ENCODE data around the gene FCN1.

Gene FCN1

DNA sequence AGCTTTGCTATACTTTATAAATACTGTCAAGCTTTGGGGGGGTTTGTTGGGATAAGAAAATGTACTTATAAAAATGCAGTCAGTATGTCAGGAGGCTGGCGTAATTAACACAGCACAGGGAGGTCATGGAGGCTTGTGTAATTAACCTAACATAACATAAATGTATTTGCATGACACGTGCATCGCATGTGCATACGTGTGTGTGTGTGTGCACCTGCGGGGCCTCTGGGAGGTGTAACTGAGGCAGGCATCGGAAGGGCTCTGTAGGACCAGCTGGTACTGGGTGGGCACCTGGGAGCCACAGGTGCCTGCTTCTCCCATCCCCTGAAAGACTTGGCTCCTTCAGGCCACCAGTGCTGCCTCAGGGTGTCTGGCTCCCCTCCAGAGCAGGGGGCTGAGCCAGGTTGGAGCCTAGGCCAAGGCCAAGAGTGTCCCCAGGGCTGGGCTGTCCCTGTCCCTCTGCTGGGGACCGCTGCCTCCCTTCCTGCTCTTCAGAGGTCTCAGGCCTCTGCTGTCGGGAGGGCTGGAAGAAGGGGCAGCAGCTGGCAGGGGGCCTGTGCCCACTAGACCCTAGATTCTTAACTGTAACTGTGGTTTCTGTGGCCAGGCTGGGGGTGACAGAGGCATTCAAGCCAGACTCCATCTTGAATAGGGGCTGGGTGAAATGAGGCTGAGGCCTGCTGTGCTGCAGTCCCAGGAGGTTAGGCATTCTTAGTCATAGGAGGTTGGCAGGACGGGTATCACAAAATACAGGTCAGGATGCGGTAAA is 28.1 kb downstream of the FCN1 start:
- DNase-seq: no peak

DNA sequence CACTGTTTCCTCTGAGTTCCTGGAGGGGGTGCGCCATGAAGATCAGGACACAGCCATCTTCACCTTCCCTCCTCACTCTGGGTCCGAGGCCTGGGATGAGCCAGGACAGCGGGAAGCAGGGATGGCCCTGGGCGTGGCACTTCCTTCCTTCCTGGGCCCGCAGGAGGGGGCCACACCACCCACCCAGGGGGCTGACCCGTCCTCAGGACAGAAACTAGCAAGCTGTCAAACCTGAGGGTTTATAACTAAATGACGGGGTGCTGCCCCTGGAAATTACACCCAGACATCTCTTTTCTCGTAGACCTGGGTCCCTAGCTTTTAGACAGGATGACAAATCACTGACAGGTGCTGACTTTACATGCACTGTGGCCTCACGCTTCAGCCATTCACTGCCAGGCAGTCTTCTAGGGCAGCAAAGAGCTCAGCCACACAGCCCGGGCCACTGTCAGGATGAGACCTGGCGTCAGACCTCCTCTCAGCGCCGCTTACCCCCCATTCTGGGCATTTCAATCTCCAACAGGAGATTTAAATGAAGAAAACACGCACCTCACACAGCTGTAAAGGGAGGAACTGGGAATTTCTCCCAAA is 29.0 kb downstream of the FCN1 start:
- no peak for DNase-seq

GRCh38 chr9:134887686-134888602 is 29.8 kb downstream of the FCN1 start:
- no peak for DNase-seq

- no peak for DNase-seq
Measured at GRCh38 chr9:134887219-134887618, 30.5 kb downstream of the FCN1 start.

DNA sequence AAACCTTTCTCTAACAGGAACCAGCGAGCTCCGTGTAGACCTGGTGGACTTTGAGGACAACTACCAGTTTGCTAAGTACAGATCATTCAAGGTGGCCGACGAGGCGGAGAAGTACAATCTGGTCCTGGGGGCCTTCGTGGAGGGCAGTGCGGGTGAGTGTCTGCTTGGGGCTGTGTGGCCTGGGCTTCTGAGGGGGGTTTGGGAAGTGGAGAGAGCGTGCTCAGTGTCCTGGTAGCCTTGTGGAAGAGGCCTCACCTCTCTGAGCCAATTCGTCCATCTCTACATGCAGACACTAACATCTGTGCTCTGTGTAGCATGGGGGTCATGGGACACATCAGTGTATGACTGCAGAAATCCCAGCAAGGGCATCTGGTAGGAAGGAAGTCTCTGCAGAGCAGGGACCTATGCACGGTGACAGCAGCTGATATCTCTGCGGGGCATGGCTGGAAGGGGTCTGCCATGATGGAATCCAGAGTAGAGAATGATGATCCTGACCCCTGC is 31.2 kb downstream of the FCN1 start:
- DNase-seq: no peak

DNA sequence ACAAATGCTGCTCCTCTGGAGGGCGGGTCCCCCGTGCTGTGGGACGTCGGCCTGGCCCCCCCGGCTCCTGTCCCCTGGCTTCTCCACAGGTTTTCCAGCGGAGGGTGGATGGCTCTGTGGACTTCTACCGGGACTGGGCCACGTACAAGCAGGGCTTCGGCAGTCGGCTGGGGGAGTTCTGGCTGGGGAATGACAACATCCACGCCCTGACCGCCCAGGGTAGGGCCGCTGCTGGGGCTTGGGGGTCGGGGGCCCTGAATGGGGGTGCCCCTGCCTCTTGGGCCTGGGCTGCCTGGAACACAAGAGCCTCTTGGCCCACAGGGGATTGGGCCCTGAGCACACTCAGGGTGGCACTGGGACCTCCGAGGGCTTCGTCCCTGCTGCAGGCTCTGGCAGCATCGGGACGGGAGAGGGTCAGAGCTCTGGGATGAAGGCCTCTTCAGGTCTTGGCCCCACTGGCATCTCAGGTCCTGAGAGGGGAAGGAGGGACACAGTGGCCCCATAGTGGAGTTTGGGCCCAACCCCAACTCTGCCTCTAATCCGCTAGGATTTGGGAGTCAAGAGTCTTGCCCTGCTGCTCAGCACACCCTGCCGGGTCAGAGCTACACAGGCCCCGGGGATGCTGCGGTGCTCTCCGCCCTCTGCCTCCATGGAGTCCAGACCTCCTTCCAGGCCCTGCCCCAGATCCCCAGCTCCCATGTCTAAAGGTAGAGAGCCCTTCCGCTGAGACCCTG is 31.9 kb downstream of the FCN1 start:
- DNase-seq: no peak

GRCh38 chr9:134885001-134885678 is 32.6 kb downstream of the FCN1 start:
- DNase-seq: no peak

GRCh38 chr9:134884492-134884891 is 33.2 kb downstream of the FCN1 start:
- no peak for DNase-seq

DNA sequence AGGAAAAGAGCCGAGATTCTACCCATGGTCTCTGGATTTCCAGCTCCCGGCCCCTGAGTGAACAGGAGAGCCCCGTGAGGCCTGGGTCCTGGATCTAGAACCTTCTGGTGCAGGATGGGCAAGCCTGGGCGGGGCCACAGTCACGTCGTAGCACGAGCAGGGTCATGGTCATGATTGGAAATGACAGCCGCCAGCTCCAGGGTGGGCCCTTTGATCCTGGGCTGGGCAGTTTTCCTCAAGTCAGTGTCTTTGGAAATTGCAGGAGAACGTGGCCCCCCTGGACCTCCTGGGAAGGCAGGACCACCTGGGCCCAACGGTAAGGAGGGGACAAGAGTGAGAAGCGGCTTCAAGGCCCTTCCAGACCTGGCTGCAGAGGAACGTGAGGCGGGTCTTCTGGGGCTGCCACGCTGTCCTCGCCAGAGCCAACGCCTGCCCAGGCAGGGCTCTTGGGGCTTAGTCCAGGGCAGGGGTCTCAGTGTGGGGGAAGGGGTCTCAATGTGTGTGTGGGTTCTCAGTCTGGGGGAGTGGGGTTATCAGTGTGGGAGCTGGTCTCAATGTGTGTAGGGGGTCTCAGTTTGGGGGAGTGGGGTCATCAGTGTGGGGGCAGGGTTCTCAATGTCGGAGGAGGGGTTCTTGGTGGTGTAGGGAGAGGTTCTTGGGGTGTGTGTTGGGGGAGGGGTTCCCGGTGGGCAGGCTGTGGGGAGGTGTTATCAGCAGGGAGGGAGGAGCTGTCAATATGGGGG is 34.5 kb downstream of the FCN1 start:
- DNase-seq: no peak

DNA sequence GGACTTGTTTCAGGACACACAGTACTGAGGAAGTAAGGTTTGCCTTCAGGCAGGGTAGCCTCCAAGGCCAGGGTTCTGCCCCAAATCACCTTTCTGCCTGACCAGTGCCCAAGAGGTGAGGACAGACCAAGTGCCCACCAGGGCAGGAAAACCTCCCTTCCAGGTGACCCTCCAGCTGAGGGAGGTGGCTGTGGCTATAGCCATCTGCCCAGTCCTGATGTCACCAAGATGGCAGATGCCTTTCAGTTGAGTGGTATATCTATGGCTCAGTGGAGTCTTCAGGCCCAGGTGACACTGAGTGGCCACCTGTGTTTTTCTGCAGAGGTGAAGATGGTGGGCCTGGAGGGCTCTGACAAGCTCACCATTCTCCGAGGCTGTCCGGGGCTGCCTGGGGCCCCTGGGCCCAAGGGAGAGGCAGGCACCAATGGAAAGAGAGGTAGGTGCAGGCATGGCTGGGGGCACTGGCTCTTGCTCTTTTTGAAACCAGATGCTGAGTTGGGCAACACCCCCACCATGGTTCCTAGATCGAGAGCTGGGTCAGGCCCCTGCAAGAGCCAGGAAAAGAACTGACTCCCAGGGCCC is 35.4 kb downstream of the FCN1 start:
- DNase-seq: no peak

- no peak for DNase-seq
Measured at GRCh38 chr9:134881313-134881670, 36.4 kb downstream of the FCN1 start.

- DNase-seq: no peak
Measured at GRCh38 chr9:134880484-134881312, 37.0 kb downstream of the FCN1 start, which contains the start of gene FCN2. TSS of gene FCN2 (plus strand) at chr9:134880810. CDS start at chr9:134880822, 12 bp downstream.

DNA sequence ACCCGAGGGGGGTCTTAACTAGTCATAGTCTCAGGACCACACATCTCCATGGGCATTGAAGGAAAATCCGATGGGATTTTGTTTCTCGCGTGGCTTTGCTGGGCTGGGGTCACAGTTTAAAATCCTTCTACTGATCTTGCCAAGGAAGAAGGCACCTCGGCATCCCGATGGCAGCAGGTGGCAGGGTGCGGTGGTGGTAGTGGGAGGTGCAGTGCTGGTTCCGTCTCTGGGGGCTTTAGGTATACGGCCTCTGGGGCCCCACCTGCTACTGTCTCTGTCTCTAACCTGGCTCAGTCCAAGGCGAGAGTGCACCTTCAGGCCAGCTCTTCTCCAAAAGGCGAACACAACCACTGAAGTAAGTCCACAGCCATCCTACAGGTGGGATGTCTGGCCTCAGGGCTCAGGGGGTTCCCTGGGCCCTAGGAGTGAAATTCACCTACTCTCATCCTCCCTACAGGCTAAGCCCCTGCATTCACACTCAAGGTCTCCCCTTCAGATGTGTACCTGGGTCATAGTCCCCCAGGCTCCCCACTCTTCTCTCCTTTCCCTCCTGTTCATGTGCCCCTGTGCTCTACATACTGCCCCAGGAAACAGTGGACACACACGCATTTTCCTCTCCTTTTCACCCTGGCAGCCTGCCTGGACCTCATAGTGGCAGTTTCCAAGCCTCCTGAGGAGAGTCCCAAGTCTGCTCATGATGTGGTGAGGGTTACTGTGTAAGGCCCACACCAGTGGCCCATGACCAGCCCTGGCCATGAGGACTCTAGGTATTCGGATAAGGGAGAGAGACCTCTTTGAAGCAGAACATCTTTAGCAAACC is 37.8 kb downstream of the FCN1 start:
- DNase-seq: no peak

- DNase-seq: no peak
Measured at GRCh38 chr9:134877541-134877940, 40.2 kb downstream of the FCN1 start.

GRCh38 chr9:134875371-134875770 is 42.3 kb downstream of the FCN1 start:
- no peak for DNase-seq

- no peak for DNase-seq
Measured at GRCh38 chr9:134872482-134873231, 45.1 kb downstream of the FCN1 start.

DNA sequence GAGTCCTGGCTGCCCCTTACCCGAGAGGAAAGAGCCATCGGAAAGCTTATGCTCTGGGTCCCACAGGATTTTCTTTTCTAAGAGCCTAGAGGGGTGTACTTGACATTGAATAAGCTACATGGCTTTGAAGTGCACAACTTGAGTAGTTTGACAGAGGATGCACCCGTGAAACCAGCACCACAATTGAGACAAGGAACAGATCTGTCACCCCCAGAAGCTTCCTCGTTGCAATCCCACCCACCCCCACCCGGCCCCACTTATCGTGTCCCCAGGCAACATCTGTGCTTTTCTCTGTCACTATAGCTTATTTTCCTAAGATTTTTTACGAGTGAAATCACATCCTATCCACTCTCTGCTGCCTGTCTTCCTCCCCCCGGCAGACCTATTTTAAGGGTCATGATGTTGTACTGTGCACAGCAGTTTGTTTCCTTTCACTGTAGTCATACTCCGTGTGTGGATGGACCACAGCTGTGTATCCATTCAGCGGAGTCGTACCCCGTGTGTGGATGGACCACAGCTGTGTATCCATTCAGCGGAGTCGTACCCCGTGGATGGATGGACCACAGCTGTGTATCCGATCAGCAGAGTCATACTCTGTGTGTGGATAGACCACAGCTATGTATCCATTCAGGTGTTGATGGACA is 45.9 kb downstream of the FCN1 start:
- no peak for DNase-seq

Measured in NCI-H146 (cell line).